Midbrain (tissue), 1 donor: ENCODE results near the gene ANKRD50.

Experiments used
- DNase-seq: peaks from one replicate; lab custom pipeline; 2025; lab: John Stamatoyannopoulos, UW

ANKRD50 gene

GRCh38 chr4:124712372-124713184, at the start of gene ANKRD50:
TSS of gene ANKRD50 (minus strand) at chr4:124712732. CDS start at chr4:124710511, 2,221 bp downstream.
- DNase-seq, result peak; percentile 84

- no peak for DNase-seq
These were observed 44.6 kb upstream of the ANKRD50 start for GRCh38 chr4:124757126-124757525.

GRCh38 chr4:124754681-124755080, 42.1 kb upstream of the ANKRD50 start:
- no peak for DNase-seq

GRCh38 chr4:124753941-124754581, 41.5 kb upstream of the ANKRD50 start:
- no peak for DNase-seq

GRCh38 chr4:124749421-124749820, 36.9 kb upstream of the ANKRD50 start:
- DNase-seq, result no peak

GRCh38 chr4:124748965-124749364, 36.4 kb upstream of the ANKRD50 start:
- DNase-seq, result no peak

GRCh38 chr4:124745985-124746801, 33.7 kb upstream of the ANKRD50 start:
- no peak for DNase-seq

GRCh38 chr4:124743711-124744110, 31.2 kb upstream of the ANKRD50 start:
- no peak for DNase-seq

GRCh38 chr4:124740501-124740900, 28.0 kb upstream of the ANKRD50 start:
- DNase-seq, result no peak

- no peak for DNase-seq
These were observed 26.5 kb upstream of the ANKRD50 start for GRCh38 chr4:124738994-124739393.

- DNase-seq, result no peak
These were observed 25.1 kb upstream of the ANKRD50 start for GRCh38 chr4:124737619-124738018.

- no peak for DNase-seq
These were observed 24.0 kb upstream of the ANKRD50 start for GRCh38 chr4:124736526-124736925.

GRCh38 chr4:124727331-124727890, 14.9 kb upstream of the ANKRD50 start:
- DNase-seq, result no peak

GRCh38 chr4:124726269-124726668, 13.7 kb upstream of the ANKRD50 start:
- DNase-seq, result no peak

GRCh38 chr4:124722071-124722470, 9.5 kb upstream of the ANKRD50 start:
- no peak for DNase-seq

GRCh38 chr4:124717101-124717500, 4.6 kb upstream of the ANKRD50 start:
- no peak for DNase-seq

GRCh38 chr4:124713185-124713592, 657 bp upstream of the ANKRD50 start:
- DNase-seq, result peak; percentile 77

- peak; percentile 57 for DNase-seq
These were observed 811 bp downstream of the ANKRD50 start for GRCh38 chr4:124711471-124712371.

GRCh38 chr4:124710911-124711310, 1.6 kb downstream of the ANKRD50 start:
- peak; percentile 12 for DNase-seq

- DNase-seq, result no peak
These were observed 2.4 kb downstream of the ANKRD50 start for GRCh38 chr4:124710015-124710741.
